ENCODE data around the gene AMFR. TPM values are rescaled to one million over a fixed set of nuclear protein-coding genes. Genes with fewer than 3 reads are reported as not detected.

AMFR gene
- total RNA-seq, 4 donors from 2014 or later = 172 to 216 (median 194) TPM

- Histone ChIP-seq H3K27ac (no peak overlapping the region), H3K27me3 (no peaks in the 10 kb centered on the region), H3K4me3 (no peak overlapping the region), H3K9me3 (no peaks in the 10 kb centered on the region), H3K36me3 (peaks cover 0 to 43% of the 10 kb centered on the region in 2 donors), H3K4me1 (no peaks in the 10 kb centered on the region)
- TF ChIP-seq POLR2A (IDR thresholded peaks at IDR 0.05) (no peak), CTCF (IDR thresholded peaks at IDR 0.05) (no peak), POLR2AphosphoS5 (IDR thresholded peaks at IDR 0.05) (no peak), EP300 (IDR thresholded peaks at IDR 0.05) (no peak)
- no CpG with 5 or more reads among the region's 21 CpGs for WGBS, 2 donors (ENCODE audit: low coverage in 1 of 2)
- ATAC-seq = no peak
Measured at GRCh38 chr16:56336711-56337110, 88.6 kb downstream of the AMFR start.

- Histone ChIP-seq H3K36me3 (peaks cover 0 to 38% of the 10 kb centered on the region in 2 donors), H3K27me3 (no peaks in the 10 kb centered on the region), H3K4me1 (no peaks in the 10 kb centered on the region), H3K27ac (no peak overlapping the region), H3K4me3 (no peak overlapping the region), H3K9me3 (no peaks in the 10 kb centered on the region)
- 80% methylated on average over 2 of the region's 8 CpGs; no CpG with 5 or more reads in 1 of the 2 donors for WGBS, 2 donors (ENCODE audit: low coverage in 1 of 2)
- no peak for ATAC-seq
- TF ChIP-seq EP300 (IDR thresholded peaks at IDR 0.05) (no peak), CTCF (IDR thresholded peaks at IDR 0.05) (no peak), POLR2AphosphoS5 (IDR thresholded peaks at IDR 0.05) (no peak)
Measured at GRCh38 chr16:56336071-56336688, 89.2 kb downstream of the AMFR start.

GRCh38 chr16:56334761-56335160, 90.6 kb downstream of the AMFR start:
- ATAC-seq = no peak
- WGBS, 2 donors (ENCODE audit: low coverage in 1 of 2) = no CpG with 5 or more reads among the region's 9 CpGs
- H3K4me1 ChIP-seq = no peaks in the 10 kb centered on the region
- no peaks in the 10 kb centered on the region for H3K9me3 ChIP-seq
- peaks cover 0 to 27% of the 10 kb centered on the region in 2 donors for H3K36me3 ChIP-seq
- H3K27me3 ChIP-seq = no peaks in the 10 kb centered on the region
- TF ChIP-seq POLR2AphosphoS5 (IDR thresholded peaks at IDR 0.05) (no peak), POLR2A (IDR thresholded peaks at IDR 0.05) (no peak), EP300 (IDR thresholded peaks at IDR 0.05) (no peak), CTCF (IDR thresholded peaks at IDR 0.05) (no peak)
- no peak overlapping the region for H3K27ac ChIP-seq
- H3K4me3 ChIP-seq = no peak overlapping the region

DNA sequence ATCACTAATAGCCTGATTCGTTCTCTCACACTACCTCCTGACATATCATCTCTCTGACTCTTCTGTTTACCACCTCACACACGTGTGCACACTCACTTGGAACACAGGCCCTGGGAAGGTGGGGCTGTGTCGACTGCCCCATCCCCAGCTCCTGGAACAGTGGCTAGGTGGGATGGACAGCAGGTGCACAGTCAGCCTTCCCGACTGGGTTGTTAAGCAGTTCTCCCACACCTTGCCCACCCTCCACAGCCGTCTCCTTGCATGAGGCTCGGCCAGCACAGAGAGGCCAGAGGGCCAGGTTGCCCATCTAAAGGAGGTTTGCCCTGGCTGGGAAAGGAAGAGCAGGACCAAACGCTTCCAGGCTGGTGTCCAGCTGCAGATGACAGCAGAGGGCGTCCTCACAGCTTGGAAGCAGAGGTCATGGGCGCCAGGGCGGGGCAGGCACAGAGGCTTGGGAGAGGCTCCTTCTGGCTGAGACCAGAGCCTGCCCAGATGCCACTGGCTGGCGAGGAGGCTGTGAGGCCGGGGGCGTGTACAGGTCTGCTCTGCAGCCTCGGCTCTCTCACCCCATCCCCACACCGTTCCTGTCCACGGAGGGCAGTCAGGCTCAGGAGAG, 92.8 kb downstream of the AMFR start:
- Histone ChIP-seq H3K9me3 (no peaks in the 10 kb centered on the region), H3K4me1 (no peaks in the 10 kb centered on the region), H3K27ac (no peak overlapping the region), H3K27me3 (no peaks in the 10 kb centered on the region), H3K4me3 (no peak overlapping the region), H3K36me3 (peaks cover 0 to 23% of the 10 kb centered on the region in 2 donors)
- 50 to 52% methylated on average over 7 of the region's 16 CpGs for WGBS, 2 donors (ENCODE audit: low coverage in 1 of 2)
- TF ChIP-seq CTCF (IDR thresholded peaks at IDR 0.05) (peak in 2 of 4 experiments; percentile 26 to 29), EP300 (IDR thresholded peaks at IDR 0.05) (no peak)
- ATAC-seq = no peak

GRCh38 chr16:56331915-56332314, 93.4 kb downstream of the AMFR start:
- no peaks in the 10 kb centered on the region for H3K27me3 ChIP-seq
- H3K36me3 ChIP-seq = peaks cover 0 to 23% of the 10 kb centered on the region in 2 donors
- no peak overlapping the region for H3K4me3 ChIP-seq
- no peak for ATAC-seq
- no peaks in the 10 kb centered on the region for H3K4me1 ChIP-seq
- no peaks in the 10 kb centered on the region for H3K9me3 ChIP-seq
- 72 to 84% methylated on average over 2 to 6 of the region's 8 CpGs for WGBS, 2 donors (ENCODE audit: low coverage in 1 of 2)
- TF ChIP-seq POLR2AphosphoS5 (IDR thresholded peaks at IDR 0.05) = no peak
- TF ChIP-seq CTCF (IDR thresholded peaks at IDR 0.05) = no peak
- no peak for TF ChIP-seq EP300 (IDR thresholded peaks at IDR 0.05)
- TF ChIP-seq POLR2A (IDR thresholded peaks at IDR 0.05) = no peak
- H3K27ac ChIP-seq = no peak overlapping the region
